Measurements from ENCODE around the gene GSTP1. TPM values are rescaled to one million over a fixed set of nuclear protein-coding genes. Genes with fewer than 3 reads are reported as not detected.

Gene GSTP1
- total RNA-seq, 1 experiment from 2014 or later: 893 TPM

GRCh38 chr11:67632175-67632981 lies 48.8 kb downstream of the GSTP1 start:
- ChIA-PET POLR2A (no interaction called here), RAD21 (ENCODE audit: low non-redundant PET in 1 of 2, low total read pairs in 2 of 2, uncharacterized antibody in 2 of 2, unreplicated experiment in 2 of 2) (no interaction called here), CTCF (interaction anchor here (1.1 kb wide), 1 partner anchor 27 kb away, joined by 3 read pairs; no protein-coding TSS in a partner anchor)
- no peak for TF ChIP-seq REST (IDR thresholded peaks at IDR 0.05; ENCODE audit: low read depth)
- TF ChIP-seq CTCF (IDR thresholded peaks at IDR 0.05 in 2 of 3, conservative IDR thresholded peaks at IDR 0.05 in 1 of 3; ENCODE audit: borderline replicate concordance in 1 of 3, insufficient read depth in 1 of 3, low read depth in 2 of 3, low read length in 2 of 3): no peak
- no peak for TF ChIP-seq SP1 (IDR thresholded peaks at IDR 0.05; ENCODE audit: low read depth)
- TF ChIP-seq TCF7L2 (IDR thresholded peaks at IDR 0.05; ENCODE audit: borderline replicate concordance, extremely low read depth, insufficient read depth, insufficient read length): no peak
- TF ChIP-seq MAX (IDR thresholded peaks at IDR 0.05): no peak
- TF ChIP-seq ZNF274 (IDR thresholded peaks at IDR 0.05; ENCODE audit: low read depth, low read length): no peak
- no peak for TF ChIP-seq SRF (IDR thresholded peaks at IDR 0.05; ENCODE audit: low read depth)
- TF ChIP-seq RAD21 (IDR thresholded peaks at IDR 0.05; ENCODE audit: low read depth): no peak
- TF ChIP-seq JUND (IDR thresholded peaks at IDR 0.05): no peak
- ATAC-seq: no peak
- no TSS peak for BruUV-seq (replicated peaks)
- H3K9me3 ChIP-seq (ENCODE audit: control insufficient read depth in 1 of 2, insufficient read depth in 1 of 2, low read depth in 1 of 2, low read length in 2 of 2): no peaks in the 10 kb centered on the region
- no peak for DNase-seq (ENCODE audit: low read depth, low spot score)
- no peak overlapping the region for H3K4me2 ChIP-seq (ENCODE audit: low read length)
- no peaks in the 10 kb centered on the region for H4K20me1 ChIP-seq (ENCODE audit: insufficient read depth)
- no peak overlapping the region for H2AFZ ChIP-seq (ENCODE audit: low read depth, low read length, poor library complexity, severe bottlenecking)
- H3K36me3 ChIP-seq (ENCODE audit: control insufficient read depth in 1 of 2, insufficient read depth in 2 of 2, low read length in 2 of 2): no peaks in the 10 kb centered on the region
- intact Hi-C loops (cut with micrococcal nuclease): loop anchor here (10.0 kb wide), 1 partner anchor 82 kb away; no protein-coding TSS in a partner anchor
- no peaks in the 10 kb centered on the region for H3K79me2 ChIP-seq (ENCODE audit: insufficient read depth, low read length)
- H3K9me2 ChIP-seq (ENCODE audit: insufficient read depth): no peaks in the 10 kb centered on the region
- H3K27ac ChIP-seq (ENCODE audit: low read depth, low read length): no peak overlapping the region
- no peaks in the 10 kb centered on the region for H3K27me3 ChIP-seq (ENCODE audit: insufficient read depth, low read length)
- H3K4me1 ChIP-seq (ENCODE audit: control insufficient read depth in 1 of 2, insufficient read depth in 2 of 2, low read length in 2 of 2): peaks cover 5 to 25% of the 10 kb centered on the region in 2 experiments; a peak in 3 of 4 replicates
- H3K4me3 ChIP-seq (replicated peaks in 1 of 2; ENCODE audit: low read depth in 1 of 2, low read length in 2 of 2): no peak overlapping the region
- no peak overlapping the region for H3K9ac ChIP-seq (ENCODE audit: low read length)

All from HCT116 (cell line).